Measurements from ENCODE around the gene OGDHL.
A peak's percentile ranks its signal among the peaks of the same experiment; 100 is the strongest.
"Not testable (repeated sequence)": the region's sequence is repeated elsewhere in the genome, so short reads cannot be mapped to it uniquely, and the experiment has no call there.

Gene OGDHL

GRCh38 chr10:49761789-49762565 lies at the start of gene OGDHL:
TSS of gene OGDHL (minus strand) at chr10:49762323. CDS start at chr10:49758592, 3,731 bp downstream.
- peak; percentile 2 for DNase-seq (ENCODE audit: low read depth)

- DNase-seq (ENCODE audit: low read depth) = no peak
These were observed 41.9 kb upstream of the OGDHL start for GRCh38 chr10:49803988-49804387.

- no peak for DNase-seq (ENCODE audit: low read depth)
These were observed 36.2 kb upstream of the OGDHL start for GRCh38 chr10:49798275-49798674.

- DNase-seq (ENCODE audit: low read depth) = no peak
These were observed 29.0 kb upstream of the OGDHL start for GRCh38 chr10:49791100-49791499.

- no peak for DNase-seq (ENCODE audit: low read depth)
These were observed 22.6 kb upstream of the OGDHL start for GRCh38 chr10:49784681-49785080.

- no peak for DNase-seq (ENCODE audit: low read depth)
These were observed 21.5 kb upstream of the OGDHL start for GRCh38 chr10:49783645-49784044.

- DNase-seq (ENCODE audit: low read depth) = no peak
These were observed 19.1 kb upstream of the OGDHL start for GRCh38 chr10:49781247-49781646.

- no peak for DNase-seq (ENCODE audit: low read depth)
These were observed 16.1 kb upstream of the OGDHL start for GRCh38 chr10:49778197-49778596.

- no peak for DNase-seq (ENCODE audit: low read depth)
These were observed 14.7 kb upstream of the OGDHL start for GRCh38 chr10:49776851-49777250.

GRCh38 chr10:49775014-49775413 lies 12.9 kb upstream of the OGDHL start:
- DNase-seq (ENCODE audit: low read depth) = no peak

- not testable (repeated sequence) for DNase-seq (ENCODE audit: low read depth)
These were observed 10.8 kb upstream of the OGDHL start for GRCh38 chr10:49772944-49773343.

GRCh38 chr10:49771046-49771445 lies 8.9 kb upstream of the OGDHL start:
- not testable (repeated sequence) for DNase-seq (ENCODE audit: low read depth)

GRCh38 chr10:49769692-49770091 lies 7.6 kb upstream of the OGDHL start:
- no peak for DNase-seq (ENCODE audit: low read depth)

GRCh38 chr10:49768731-49769130 lies 6.6 kb upstream of the OGDHL start:
- DNase-seq (ENCODE audit: low read depth) = no peak

- DNase-seq (ENCODE audit: low read depth) = no peak
These were observed 6.2 kb upstream of the OGDHL start for GRCh38 chr10:49768329-49768728.

- no peak for DNase-seq (ENCODE audit: low read depth)
These were observed 5.6 kb upstream of the OGDHL start for GRCh38 chr10:49767752-49768151.

GRCh38 chr10:49766484-49766883 lies 4.4 kb upstream of the OGDHL start:
- no peak for DNase-seq (ENCODE audit: low read depth)

GRCh38 chr10:49762566-49762877 lies 399 bp upstream of the OGDHL start:
- no peak for DNase-seq (ENCODE audit: low read depth)

- DNase-seq (ENCODE audit: low read depth) = no peak
These were observed 828 bp downstream of the OGDHL start for GRCh38 chr10:49761201-49761788.

- DNase-seq (ENCODE audit: low read depth) = no peak
These were observed 1.3 kb downstream of the OGDHL start for GRCh38 chr10:49760789-49761188.

GRCh38 chr10:49759787-49760551 lies 2.2 kb downstream of the OGDHL start:
- no peak for DNase-seq (ENCODE audit: low read depth)

- DNase-seq (ENCODE audit: low read depth) = no peak
These were observed 3.7 kb downstream of the OGDHL start for GRCh38 chr10:49758249-49758930.

GRCh38 chr10:49756641-49757040 lies 5.5 kb downstream of the OGDHL start:
- DNase-seq (ENCODE audit: low read depth) = no peak
